ENCODE results near the gene PIEZO2.

DNA sequence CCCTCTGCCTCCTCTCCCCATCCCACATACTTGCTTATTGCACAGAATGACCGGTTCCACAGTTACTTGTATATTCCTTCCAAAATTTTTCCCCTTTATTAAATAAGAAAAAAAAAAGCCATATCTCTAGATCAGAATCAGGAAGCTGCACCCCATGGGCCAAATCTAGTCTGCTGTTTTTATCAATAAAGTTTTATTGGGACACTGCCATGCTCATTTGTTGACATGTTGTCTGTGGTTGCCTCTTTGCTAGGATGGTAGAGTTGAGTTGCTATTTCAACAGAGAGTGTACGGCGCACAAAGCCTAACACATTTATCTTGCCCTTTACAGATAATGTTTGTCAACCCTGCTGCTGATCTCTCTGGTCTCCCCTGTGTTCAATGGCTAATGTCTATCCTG, 15.8 kb upstream of the PIEZO2 start:
- TF ChIP-seq POLR2A (IDR thresholded peaks at IDR 0.05) = no peak
- TF ChIP-seq, protein P1, sequence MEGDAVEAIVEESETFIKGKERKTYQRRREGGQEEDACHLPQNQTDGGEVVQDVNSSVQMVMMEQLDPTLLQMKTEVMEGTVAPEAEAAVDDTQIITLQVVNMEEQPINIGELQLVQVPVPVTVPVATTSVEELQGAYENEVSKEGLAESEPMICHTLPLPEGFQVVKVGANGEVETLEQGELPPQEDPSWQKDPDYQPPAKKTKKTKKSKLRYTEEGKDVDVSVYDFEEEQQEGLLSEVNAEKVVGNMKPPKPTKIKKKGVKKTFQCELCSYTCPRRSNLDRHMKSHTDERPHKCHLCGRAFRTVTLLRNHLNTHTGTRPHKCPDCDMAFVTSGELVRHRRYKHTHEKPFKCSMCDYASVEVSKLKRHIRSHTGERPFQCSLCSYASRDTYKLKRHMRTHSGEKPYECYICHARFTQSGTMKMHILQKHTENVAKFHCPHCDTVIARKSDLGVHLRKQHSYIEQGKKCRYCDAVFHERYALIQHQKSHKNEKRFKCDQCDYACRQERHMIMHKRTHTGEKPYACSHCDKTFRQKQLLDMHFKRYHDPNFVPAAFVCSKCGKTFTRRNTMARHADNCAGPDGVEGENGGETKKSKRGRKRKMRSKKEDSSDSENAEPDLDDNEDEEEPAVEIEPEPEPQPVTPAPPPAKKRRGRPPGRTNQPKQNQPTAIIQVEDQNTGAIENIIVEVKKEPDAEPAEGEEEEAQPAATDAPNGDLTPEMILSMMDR (IDR thresholded peaks at IDR 0.05) = no peak

Data from heart left ventricle (tissue), 13 donors.